ENCODE results near the gene PLOD3.

PLOD3 gene

GRCh38 chr7:101251871-101252659 lies 34.7 kb upstream of the PLOD3 start:
- ATAC-seq: peak; percentile 100
- 0 out of 2 replicates have a peak, but pooled peaks have one; percentile 48 for TF ChIP-seq TSHZ2 (CRISPR knock-in tag; IDR thresholded peaks at IDR 0.05)
- TF ChIP-seq ZC3H10 (CRISPR knock-in tag; IDR thresholded peaks at IDR 0.05): no peak

- no peak for ATAC-seq
- TF ChIP-seq ESRRG (CRISPR knock-in tag; IDR thresholded peaks at IDR 0.05): no peak
- TF ChIP-seq TSHZ2 (CRISPR knock-in tag; IDR thresholded peaks at IDR 0.05): no peak
- TF ChIP-seq ZNF70 (CRISPR knock-in tag; IDR thresholded peaks at IDR 0.05): no peak
- no peak for TF ChIP-seq GLIS3 (CRISPR knock-in tag; IDR thresholded peaks at IDR 0.05)
- no peak for TF ChIP-seq ISL1 (CRISPR knock-in tag; IDR thresholded peaks at IDR 0.05)
- no peak for TF ChIP-seq POU6F1 (CRISPR knock-in tag; IDR thresholded peaks at IDR 0.05; ENCODE audit: borderline replicate concordance, low read depth)
- TF ChIP-seq TOX (CRISPR knock-in tag; IDR thresholded peaks at IDR 0.05; ENCODE audit: borderline replicate concordance): no peak
- no peak for TF ChIP-seq PPARA (CRISPR knock-in tag; IDR thresholded peaks at IDR 0.05; ENCODE audit: borderline replicate concordance)
- no peak for TF ChIP-seq TCF4 (CRISPR knock-in tag; IDR thresholded peaks at IDR 0.05; ENCODE audit: borderline replicate concordance)
- no peak for TF ChIP-seq CSDC2 (CRISPR knock-in tag; IDR thresholded peaks at IDR 0.05)
- no peak for TF ChIP-seq CSRNP3 (CRISPR knock-in tag; IDR thresholded peaks at IDR 0.05)
- TF ChIP-seq ZNF565 (CRISPR knock-in tag; conservative IDR thresholded peaks at IDR 0.05; ENCODE audit: low read depth): no peak
- TF ChIP-seq ZFP3 (CRISPR knock-in tag; IDR thresholded peaks at IDR 0.05): no peak
- TF ChIP-seq ZFP30 (CRISPR knock-in tag; IDR thresholded peaks at IDR 0.05): no peak
- TF ChIP-seq CREB5 (CRISPR knock-in tag; IDR thresholded peaks at IDR 0.05; ENCODE audit: low read depth): no peak
Observed at GRCh38 chr7:101250324-101250723, 32.9 kb upstream of the PLOD3 start.

GRCh38 chr7:101248276-101248675 lies 30.9 kb upstream of the PLOD3 start:
- ATAC-seq: no peak
- no peak for TF ChIP-seq GLIS3 (CRISPR knock-in tag; IDR thresholded peaks at IDR 0.05)
- TF ChIP-seq ISL1 (CRISPR knock-in tag; IDR thresholded peaks at IDR 0.05): no peak
- TF ChIP-seq ZFP30 (CRISPR knock-in tag; IDR thresholded peaks at IDR 0.05): no peak
- TF ChIP-seq PPARA (CRISPR knock-in tag; IDR thresholded peaks at IDR 0.05; ENCODE audit: borderline replicate concordance): no peak
- no peak for TF ChIP-seq BACH2 (CRISPR knock-in tag; IDR thresholded peaks at IDR 0.05; ENCODE audit: borderline replicate concordance)
- no peak for TF ChIP-seq CSDC2 (CRISPR knock-in tag; IDR thresholded peaks at IDR 0.05)
- no peak for TF ChIP-seq ARNTL (CRISPR knock-in tag; IDR thresholded peaks at IDR 0.05; ENCODE audit: borderline replicate concordance, low read depth)
- no peak for TF ChIP-seq ZNF565 (CRISPR knock-in tag; conservative IDR thresholded peaks at IDR 0.05; ENCODE audit: low read depth)
- TF ChIP-seq TCF4 (CRISPR knock-in tag; IDR thresholded peaks at IDR 0.05; ENCODE audit: borderline replicate concordance): no peak
- no peak for TF ChIP-seq CREB5 (CRISPR knock-in tag; IDR thresholded peaks at IDR 0.05; ENCODE audit: low read depth)
- no peak for TF ChIP-seq RARB (CRISPR knock-in tag; IDR thresholded peaks at IDR 0.05)
- TF ChIP-seq PATZ1 (CRISPR knock-in tag; IDR thresholded peaks at IDR 0.05; ENCODE audit: borderline replicate concordance): no peak
- no peak for TF ChIP-seq ZC3H10 (CRISPR knock-in tag; IDR thresholded peaks at IDR 0.05)
- no peak for TF ChIP-seq SNAI2 (CRISPR knock-in tag; IDR thresholded peaks at IDR 0.05)
- no peak for TF ChIP-seq TOX (CRISPR knock-in tag; IDR thresholded peaks at IDR 0.05; ENCODE audit: borderline replicate concordance)
